GM12873 (cell line): ENCODE results near the gene EYS.

Experiments
- TF ChIP-seq, protein P1 (sequence below): IDR thresholded peaks from 2 replicates; pipeline ENCODE4 v1.5.1; 2012; ENCODE audit warnings: low read depth, mild to moderate bottlenecking, moderate library complexity, low read length, control low read depth; ENCODE audit not compliant: insufficient read depth; ENCODE audit errors: missing control alignments

Gene EYS

DNA sequence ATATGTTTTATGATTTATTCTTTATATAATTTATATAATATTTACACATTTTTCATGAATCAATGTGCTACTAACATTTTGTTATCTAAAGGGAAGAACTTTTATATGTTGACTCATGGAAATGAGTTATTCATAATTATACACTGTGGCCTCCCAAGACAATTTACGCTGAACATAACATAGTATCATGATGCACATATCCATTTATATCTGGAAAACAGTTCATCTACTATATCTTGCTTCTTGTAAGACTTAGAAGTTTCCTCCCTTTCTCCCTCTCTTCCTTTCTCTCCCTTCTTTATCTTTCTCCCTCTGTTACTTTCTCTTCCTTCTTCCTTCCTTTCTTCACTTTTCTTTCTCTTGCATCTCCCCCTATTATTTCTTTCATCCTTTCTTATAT is 1.1 kb upstream of the EYS start:
- TF ChIP-seq, protein P1, sequence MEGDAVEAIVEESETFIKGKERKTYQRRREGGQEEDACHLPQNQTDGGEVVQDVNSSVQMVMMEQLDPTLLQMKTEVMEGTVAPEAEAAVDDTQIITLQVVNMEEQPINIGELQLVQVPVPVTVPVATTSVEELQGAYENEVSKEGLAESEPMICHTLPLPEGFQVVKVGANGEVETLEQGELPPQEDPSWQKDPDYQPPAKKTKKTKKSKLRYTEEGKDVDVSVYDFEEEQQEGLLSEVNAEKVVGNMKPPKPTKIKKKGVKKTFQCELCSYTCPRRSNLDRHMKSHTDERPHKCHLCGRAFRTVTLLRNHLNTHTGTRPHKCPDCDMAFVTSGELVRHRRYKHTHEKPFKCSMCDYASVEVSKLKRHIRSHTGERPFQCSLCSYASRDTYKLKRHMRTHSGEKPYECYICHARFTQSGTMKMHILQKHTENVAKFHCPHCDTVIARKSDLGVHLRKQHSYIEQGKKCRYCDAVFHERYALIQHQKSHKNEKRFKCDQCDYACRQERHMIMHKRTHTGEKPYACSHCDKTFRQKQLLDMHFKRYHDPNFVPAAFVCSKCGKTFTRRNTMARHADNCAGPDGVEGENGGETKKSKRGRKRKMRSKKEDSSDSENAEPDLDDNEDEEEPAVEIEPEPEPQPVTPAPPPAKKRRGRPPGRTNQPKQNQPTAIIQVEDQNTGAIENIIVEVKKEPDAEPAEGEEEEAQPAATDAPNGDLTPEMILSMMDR = no peak

DNA sequence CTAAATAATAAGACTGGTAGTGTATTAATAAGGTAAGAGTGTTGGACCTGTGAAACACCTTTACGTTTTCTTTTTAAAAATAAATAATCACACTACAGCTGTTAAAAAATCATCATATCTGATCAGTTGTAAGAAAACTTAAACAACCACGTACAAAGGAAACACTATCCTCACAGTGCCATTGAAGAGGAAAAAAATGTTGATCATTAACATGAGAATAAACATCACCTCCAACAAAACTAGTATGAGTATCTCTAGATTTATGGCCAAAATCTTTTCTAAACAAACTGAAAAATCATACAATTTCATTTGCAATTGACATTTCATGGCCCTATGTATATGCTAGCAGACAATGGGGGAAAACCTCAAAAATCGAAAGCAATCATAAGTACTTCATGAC is 590 bp downstream of the EYS start:
- TF ChIP-seq, protein P1 = no peak

DNA sequence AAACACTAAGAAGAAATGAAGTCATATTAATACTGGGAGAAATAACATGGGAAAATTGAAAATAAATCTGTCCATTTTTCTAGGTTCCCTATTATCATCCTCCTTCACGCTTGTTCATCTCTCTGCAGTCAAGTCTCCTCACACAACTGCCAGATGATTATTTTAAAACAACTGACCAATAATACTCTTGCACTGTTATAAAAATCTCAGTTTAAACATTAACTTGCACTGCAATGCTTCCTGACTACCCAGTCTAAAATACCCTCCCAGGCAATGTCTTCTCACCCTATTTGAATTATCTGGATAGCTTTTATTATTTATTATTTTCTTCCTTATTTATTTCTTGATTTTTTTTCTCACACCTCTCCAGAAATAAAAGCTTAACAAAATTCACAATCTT is 5.7 kb downstream of the EYS start:
- TF ChIP-seq, protein P1 = no peak

DNA sequence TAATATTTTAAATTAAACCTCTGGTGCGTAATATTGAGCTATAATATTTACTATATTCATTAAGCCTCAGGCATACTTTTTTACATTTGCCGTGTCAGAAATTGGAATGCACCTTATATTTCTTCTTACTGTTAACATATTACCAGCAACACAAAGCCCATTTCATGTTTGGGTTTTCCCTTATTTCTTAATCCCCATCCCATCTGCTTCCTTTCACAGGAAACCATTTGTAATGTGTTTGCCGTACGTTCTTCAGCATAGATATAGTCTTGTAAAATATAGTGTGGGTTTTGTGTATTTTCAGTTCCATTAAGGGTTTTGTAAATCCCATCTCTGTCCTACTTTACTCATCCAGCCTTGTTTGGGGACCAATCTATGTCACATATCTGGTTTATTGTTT is 6.5 kb downstream of the EYS start:
- TF ChIP-seq, protein P1 = no peak

DNA sequence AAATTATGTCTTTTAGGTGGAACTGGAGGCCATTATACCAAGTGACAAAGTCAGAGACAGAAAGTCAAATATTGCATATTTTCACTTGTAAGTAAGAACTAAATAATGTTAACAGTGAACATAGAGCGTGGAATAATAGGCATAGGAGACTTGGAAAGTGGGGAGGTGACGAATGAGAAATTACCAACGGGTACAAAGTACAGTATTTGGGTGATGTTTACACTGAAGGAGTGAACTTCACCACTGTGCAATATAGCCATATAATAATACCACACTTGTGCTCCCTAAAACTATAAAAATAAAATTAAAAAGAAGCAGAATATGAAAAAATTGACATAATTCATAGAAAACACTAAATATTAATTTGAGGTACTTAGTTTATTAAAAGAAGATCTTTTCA is 14.9 kb downstream of the EYS start:
- TF ChIP-seq, protein P1 = no peak

DNA sequence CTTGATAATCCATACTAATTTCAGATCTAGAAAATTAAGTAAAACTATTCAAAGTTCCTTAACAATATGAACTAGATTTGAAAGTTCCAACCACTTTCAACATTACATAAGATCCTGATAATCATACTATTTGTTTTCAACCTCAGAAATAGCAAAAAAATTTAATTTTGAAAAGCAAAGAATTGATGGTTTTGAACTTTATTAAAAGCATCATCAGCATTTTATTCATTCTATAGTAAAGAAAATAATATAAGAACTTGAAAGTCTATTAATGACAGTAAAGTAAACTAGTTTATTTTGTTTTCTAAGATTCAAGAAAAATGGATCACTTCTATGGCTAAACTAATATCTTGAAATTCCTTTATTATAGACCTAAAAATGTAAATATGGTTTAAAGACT is 26.8 kb downstream of the EYS start:
- TF ChIP-seq, protein P1 = no peak

DNA sequence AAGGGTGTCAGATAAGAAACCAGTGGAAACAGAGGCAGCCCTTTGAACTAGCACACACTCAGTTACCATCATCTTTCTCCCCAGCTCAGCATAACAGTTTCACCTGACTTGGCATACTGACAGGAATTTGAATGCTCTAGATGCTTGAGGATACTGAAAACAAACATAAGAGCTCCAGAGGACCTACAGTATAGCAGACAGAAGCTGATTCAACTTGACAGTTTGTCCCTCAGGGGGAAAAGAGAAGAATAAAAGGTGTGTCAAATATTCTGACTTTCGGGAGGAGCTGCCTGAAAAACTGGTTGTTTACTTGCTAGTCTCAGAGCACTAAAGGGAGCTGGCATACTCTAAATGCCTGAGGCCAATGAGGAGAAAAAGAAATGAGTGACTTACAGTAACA is 35.1 kb downstream of the EYS start:
- TF ChIP-seq, protein P1 = no peak

DNA sequence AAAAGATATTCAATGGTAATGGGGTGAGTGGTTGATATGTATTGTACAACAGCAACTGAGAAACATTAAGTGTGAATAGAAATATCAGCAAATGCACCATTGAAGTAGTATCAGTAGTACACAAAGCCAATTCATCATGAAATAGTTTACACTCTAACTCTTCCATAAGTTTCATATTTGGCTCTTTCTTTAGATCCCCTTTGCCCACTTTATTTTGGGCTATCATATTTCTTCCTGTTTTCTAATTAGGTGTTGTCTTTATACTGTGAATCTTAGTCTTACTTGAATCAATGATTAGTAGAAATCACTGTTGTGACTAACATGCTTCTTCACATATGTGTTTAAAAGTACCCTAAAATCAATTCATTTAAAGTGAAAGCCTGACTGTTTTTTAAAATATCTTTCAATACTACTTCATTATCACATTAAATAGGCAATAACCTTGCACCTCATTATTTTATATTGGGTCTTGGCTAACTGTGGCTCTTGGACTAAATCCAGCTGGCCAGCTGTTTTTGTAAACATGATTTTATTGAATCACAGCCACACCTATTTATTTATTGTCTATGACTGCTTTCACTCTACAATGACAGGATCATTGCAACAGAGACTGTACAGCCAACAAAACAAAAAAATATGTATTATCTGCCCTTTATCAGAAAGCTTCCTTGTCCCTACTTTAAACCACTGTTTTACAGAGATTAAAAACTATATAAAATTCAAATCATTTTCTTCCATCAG is 38.9 kb downstream of the EYS start:
- TF ChIP-seq, protein P1 = no peak
